Brain microvascular endothelial cell (primary cell): Measurements from ENCODE around the gene INTS4.

Experiments
- DNase-seq: peaks from one replicate; pipeline ENCODE4 v3.0.0-alpha.2; 2020
- H3K27ac ChIP-seq: fragments of 250-450 bp; sonication (Bioruptor Pico); 2 replicates; pipeline ENCODE4 v1.5.1; 2020; ENCODE audit warnings: mild to moderate bottlenecking, moderate library complexity
- H3K27me3 ChIP-seq: fragments of 250-450 bp; sonication (Bioruptor Pico); replicated peaks from 2 replicates; pipeline ENCODE4 v1.5.1; 2020; ENCODE audit warnings: mild to moderate bottlenecking
- H3K36me3 ChIP-seq: fragments of 250-450 bp; sonication (Bioruptor Pico); replicated peaks from 2 replicates; pipeline ENCODE4 v1.5.1; 2020; ENCODE audit warnings: mild to moderate bottlenecking
- H3K4me3 ChIP-seq: 2 replicates; pipeline ENCODE4 v1.5.1; 2011; ENCODE audit warnings: low read depth, mild to moderate bottlenecking, control low read depth, low read length, moderate library complexity
- CTCF ChIP-seq: IDR thresholded peaks from 2 replicates; pipeline ENCODE4 v1.5.1; 2011; ENCODE audit warnings: low read depth, mild to moderate bottlenecking, moderate library complexity, low read length, control low read depth, inconsistent platforms; ENCODE audit errors: missing control alignments
- in situ Hi-C: cut with HindIII; loops from 2 replicates; pipeline ENCODE4 v1.10.0; 2017; ENCODE audit warnings: low sequenced_read_pairs, low pct_ligation_motif_present

Gene INTS4

GRCh38 chr11:78039391-78039918 lies 45.0 kb upstream of the INTS4 start:
- Histone ChIP-seq H3K27me3 (no peaks in the 10 kb centered on the region), H3K27ac (peak overlapping the region; percentile 92), H3K4me3 (no peak overlapping the region), H3K36me3 (no peaks in the 10 kb centered on the region)
- DNase-seq, result no peak
- in situ Hi-C loops, result no loop called here
- TF ChIP-seq CTCF, result no peak

- in situ Hi-C loops, result no loop called here
These were observed 44.3 kb upstream of the INTS4 start for GRCh38 chr11:78038697-78039313.

DNA sequence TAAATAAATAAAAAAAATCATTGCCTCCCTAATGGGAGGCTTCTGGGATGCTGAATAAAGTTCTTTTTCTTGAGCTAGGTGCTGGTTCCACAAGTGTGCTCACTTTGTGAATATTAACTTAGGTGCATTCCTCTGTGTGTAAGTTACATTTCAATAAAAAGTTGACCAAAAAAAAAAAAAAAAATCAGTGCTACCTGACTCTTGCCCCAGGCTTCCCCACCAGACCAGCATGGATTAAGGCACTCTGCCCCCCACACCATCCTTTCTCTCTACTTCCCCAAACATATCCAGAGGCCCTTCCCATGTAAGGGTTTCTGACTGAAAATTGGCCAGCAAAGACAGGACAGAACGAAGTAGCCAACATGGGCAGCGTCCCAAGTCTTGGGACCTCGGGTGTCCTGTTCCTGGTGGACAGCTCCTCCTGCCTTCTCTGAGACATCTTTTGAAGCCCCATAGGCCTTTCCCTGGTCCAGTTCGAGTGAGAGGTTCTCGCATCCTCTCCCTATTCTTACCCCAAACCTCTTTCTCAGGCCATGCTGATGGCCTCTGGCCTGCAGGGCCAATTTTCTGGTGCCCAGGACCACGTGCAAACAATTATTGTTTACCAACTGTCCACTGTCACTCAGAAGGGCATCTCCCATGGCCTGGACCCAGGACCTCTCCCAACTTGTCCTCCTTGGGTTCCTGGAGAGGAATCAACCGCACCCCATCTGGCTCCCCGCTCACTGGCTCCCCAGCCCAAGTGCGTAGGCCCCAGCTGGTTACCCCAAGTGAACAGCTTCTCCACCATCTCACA lies 43.6 kb upstream of the INTS4 start:
- H3K4me3 ChIP-seq, result no peak overlapping the region
- in situ Hi-C loops, result no loop called here
- no peak overlapping the region for H3K27ac ChIP-seq

More at GRCh38 chr11:78038697-78039313, 44.3 kb upstream of the INTS4 start:
- TF ChIP-seq CTCF, result no peak
- no peak for DNase-seq
- Histone ChIP-seq H3K36me3 (no peaks in the 10 kb centered on the region), H3K4me3 (no peak overlapping the region), H3K27ac (no peak overlapping the region), H3K27me3 (no peaks in the 10 kb centered on the region)

GRCh38 chr11:78037056-78037455 lies 42.6 kb upstream of the INTS4 start:
- H3K27ac ChIP-seq, result no peak overlapping the region
- H3K4me3 ChIP-seq, result no peak overlapping the region
- no peak for DNase-seq
- TF ChIP-seq CTCF, result no peak
- in situ Hi-C loops, result no loop called here
- H3K36me3 ChIP-seq, result no peaks in the 10 kb centered on the region
- H3K27me3 ChIP-seq, result no peaks in the 10 kb centered on the region

More for the DNA sequence above, 43.6 kb upstream of the INTS4 start:
- Histone ChIP-seq H3K36me3 (no peaks in the 10 kb centered on the region), H3K27me3 (no peaks in the 10 kb centered on the region)
- DNase-seq, result no peak
- no peak for TF ChIP-seq CTCF

DNA sequence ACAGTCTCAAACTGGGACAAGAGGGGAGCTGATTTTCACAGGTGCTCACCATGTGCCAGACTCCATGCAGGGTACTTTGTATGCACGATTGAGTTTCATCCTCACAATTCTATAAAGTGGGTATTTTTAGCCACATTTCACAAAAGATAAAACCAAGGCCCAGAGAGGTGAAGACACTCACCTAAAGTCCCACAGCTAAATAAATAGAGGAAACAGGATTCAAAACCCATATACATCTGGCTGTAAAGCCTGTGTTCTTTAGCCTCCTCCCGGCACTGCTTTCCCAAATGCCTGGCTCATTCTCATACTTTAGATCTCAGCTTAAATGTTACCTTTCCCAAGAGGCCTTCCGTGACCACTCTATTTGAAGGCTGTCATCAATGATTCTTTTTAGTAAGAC lies 41.8 kb upstream of the INTS4 start:
- TF ChIP-seq CTCF, result no peak
- Histone ChIP-seq H3K27ac (no peak overlapping the region), H3K36me3 (no peaks in the 10 kb centered on the region), H3K4me3 (no peak overlapping the region), H3K27me3 (no peaks in the 10 kb centered on the region)
- in situ Hi-C loops, result no loop called here
- DNase-seq, result no peak

DNA sequence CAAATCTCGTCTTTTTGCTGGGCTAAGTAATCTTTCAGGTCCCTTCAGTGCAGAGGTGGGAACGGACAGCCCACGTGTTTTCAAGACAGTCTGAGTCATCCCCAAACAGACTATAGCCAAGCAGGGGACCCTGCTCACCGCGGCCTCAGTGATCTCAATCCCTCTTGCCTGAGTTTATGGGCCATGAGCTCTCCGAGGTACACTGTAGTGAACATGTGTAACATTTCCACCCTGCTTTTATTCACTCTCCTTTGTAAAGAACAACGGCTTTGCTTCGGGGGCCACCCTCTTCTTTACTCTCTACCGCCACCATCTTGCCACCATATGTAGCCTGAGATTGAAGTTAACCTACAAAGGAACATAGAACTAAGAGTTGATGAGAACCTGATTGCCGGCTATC lies 40.2 kb upstream of the INTS4 start:
- in situ Hi-C loops, result no loop called here
- TF ChIP-seq CTCF, result no peak
- H3K27me3 ChIP-seq, result no peaks in the 10 kb centered on the region
- H3K4me3 ChIP-seq, result no peak overlapping the region
- no peak for DNase-seq
- H3K27ac ChIP-seq, result no peak overlapping the region
- no peaks in the 10 kb centered on the region for H3K36me3 ChIP-seq
